WI38 (cell line): ENCODE measurements around the gene PPP2R2C.

Experiments
- H3K4me3 ChIP-seq: 2 replicates; pipeline ENCODE4 v1.5.1; 2011; ENCODE audit warnings: low read depth, mild to moderate bottlenecking, control low read depth, low read length
- TF ChIP-seq, protein P1 (sequence below): IDR thresholded peaks from 2 replicates; pipeline ENCODE4 v1.5.1; 2012; ENCODE audit warnings: low read depth, mild to moderate bottlenecking, control low read depth, low read length

PPP2R2C gene

GRCh38 chr4:6321361-6321760 is 151.1 kb downstream of the PPP2R2C start:
- no peak overlapping the region for H3K4me3 ChIP-seq
- TF ChIP-seq, protein P1, sequence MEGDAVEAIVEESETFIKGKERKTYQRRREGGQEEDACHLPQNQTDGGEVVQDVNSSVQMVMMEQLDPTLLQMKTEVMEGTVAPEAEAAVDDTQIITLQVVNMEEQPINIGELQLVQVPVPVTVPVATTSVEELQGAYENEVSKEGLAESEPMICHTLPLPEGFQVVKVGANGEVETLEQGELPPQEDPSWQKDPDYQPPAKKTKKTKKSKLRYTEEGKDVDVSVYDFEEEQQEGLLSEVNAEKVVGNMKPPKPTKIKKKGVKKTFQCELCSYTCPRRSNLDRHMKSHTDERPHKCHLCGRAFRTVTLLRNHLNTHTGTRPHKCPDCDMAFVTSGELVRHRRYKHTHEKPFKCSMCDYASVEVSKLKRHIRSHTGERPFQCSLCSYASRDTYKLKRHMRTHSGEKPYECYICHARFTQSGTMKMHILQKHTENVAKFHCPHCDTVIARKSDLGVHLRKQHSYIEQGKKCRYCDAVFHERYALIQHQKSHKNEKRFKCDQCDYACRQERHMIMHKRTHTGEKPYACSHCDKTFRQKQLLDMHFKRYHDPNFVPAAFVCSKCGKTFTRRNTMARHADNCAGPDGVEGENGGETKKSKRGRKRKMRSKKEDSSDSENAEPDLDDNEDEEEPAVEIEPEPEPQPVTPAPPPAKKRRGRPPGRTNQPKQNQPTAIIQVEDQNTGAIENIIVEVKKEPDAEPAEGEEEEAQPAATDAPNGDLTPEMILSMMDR, result no peak

DNA sequence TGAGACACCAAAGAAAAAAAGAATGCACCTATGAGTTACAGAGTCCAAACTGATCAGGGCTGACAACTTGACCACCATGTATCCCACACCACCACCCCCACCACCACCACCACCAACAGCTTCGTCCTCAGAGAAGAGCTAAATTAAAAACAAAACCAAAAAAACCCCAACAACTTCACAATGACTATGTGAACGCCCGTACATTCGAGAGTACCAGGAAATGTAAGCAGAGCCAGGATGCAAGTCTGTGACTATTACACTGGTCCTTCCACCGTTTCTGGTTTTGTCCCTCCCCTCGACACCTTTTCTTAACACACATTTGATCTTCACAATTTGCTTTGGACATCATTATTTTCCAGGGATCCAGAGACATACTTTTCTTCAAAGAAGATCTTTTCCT is 151.8 kb downstream of the PPP2R2C start:
- no peak overlapping the region for H3K4me3 ChIP-seq
- TF ChIP-seq, protein P1, result no peak

- no peak overlapping the region for H3K4me3 ChIP-seq
- TF ChIP-seq, protein P1, result no peak
Measured at GRCh38 chr4:6319530-6320150, 152.8 kb downstream of the PPP2R2C start.

DNA sequence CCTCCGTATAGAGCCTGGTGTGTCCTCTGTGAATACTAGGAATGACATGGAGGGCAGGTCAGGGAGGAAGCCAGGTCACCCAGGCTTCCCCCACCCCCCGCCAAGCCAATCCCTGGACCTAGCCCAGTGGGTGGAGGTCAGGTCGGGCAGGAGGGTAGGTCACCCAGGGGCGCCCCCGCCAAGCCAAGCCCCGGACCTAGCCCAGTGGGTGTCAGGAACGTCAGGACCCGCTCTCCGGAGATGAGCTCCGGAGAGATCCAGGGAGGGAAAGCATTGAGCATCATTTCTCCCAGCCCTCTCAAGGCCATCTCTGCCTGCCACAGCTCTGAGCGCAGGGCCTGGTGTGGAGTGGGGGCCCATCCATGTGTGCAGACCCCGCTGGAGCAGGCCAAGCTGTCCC is 154.2 kb downstream of the PPP2R2C start:
- TF ChIP-seq, protein P1, result no peak
- H3K4me3 ChIP-seq, result no peak overlapping the region

- TF ChIP-seq, protein P1, result no peak
- H3K4me3 ChIP-seq, result no peak overlapping the region
Measured at GRCh38 chr4:6316461-6317003, 155.9 kb downstream of the PPP2R2C start.

DNA sequence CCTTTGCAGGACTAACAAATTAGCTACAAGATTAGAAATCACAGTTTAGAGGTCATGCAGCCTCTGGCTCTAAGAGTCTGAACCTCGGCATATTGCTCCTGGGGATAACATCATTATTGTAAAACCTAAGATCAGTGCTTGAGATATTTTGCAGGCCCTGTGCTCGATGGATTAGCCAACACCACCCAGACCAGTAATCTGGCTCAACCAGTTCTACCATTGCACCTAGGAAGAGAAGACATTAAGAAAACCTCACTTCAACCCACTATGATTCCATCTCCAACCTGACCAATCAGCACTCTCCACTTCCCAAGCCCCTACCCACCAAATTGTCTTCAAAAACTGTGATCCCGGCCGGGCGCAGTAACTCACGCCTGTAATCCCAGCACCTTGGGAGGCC is 159.2 kb downstream of the PPP2R2C start:
- no peak overlapping the region for H3K4me3 ChIP-seq
- TF ChIP-seq, protein P1, result no peak

DNA sequence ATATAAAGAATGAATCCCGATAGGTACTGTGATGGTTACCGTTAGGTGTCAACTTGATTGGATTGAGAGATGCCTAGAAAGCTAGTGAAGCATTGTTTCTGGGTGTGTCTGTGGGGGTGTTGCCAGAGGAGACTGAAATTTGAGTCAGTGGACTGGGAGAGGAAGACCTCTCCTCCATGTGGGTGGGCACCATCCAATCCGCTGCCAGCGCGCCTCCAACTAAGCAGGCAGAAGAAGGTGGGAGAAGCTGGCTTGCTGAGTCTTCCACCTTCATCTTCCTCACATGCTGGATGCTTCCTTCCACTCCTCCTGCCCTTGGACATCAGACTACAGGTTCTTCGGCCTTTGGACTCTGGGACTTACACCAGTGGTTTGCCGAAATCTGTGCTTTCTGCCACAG is 162.6 kb downstream of the PPP2R2C start:
- no peak overlapping the region for H3K4me3 ChIP-seq
- TF ChIP-seq, protein P1, result no peak
